ENCODE results near the gene TGM5.
A peak's percentile ranks its signal among the peaks of the same experiment; 100 is the strongest.

- TF ChIP-seq CTCF (IDR thresholded peaks at IDR 0.05; ENCODE audit: low read depth, low read length) (peak; percentile 0), POLR2A (IDR thresholded peaks at IDR 0.05; ENCODE audit: extremely low read depth, insufficient read length) (no peak), MAX (IDR thresholded peaks at IDR 0.05; ENCODE audit: low read depth, low read length) (no peak)
These were observed 80.8 kb downstream of the TGM5 start for GRCh38 chr15:43186003-43186353.
